Fibroblast of villous mesenchyme (primary cell): ENCODE results near the gene EIF3A. TPM values are rescaled to one million over a fixed set of nuclear protein-coding genes. Genes with fewer than 3 reads are reported as not detected.
"Not testable (repeated sequence)": the region's sequence is repeated elsewhere in the genome, so short reads cannot be mapped to it uniquely, and the experiment has no call there.

Source experiments
- DNase-seq: peaks from one replicate; pipeline ENCODE4 v3.0.0-alpha.2; 2010; ENCODE audit warnings: low read depth
- H3K4me3 ChIP-seq: 2 replicates; pipeline ENCODE4 v1.5.1; 2011; ENCODE audit warnings: low read depth, mild to moderate bottlenecking, low read length
- total RNA-seq: library from RNA; depleted of rRNA; stranded (reverse); fragments of >200 nt; gene quantifications from 2 replicates; pipeline ENCODE4 v1.2.3, GENCODE V29; 2012
- TF ChIP-seq, protein P1 (sequence below): IDR thresholded peaks from 2 replicates; pipeline ENCODE4 v1.5.1; 2012; ENCODE audit warnings: low read depth, mild to moderate bottlenecking, low read length; ENCODE audit not compliant: insufficient read depth

EIF3A gene
- total RNA-seq, 1 donor = 119 TPM

DNA sequence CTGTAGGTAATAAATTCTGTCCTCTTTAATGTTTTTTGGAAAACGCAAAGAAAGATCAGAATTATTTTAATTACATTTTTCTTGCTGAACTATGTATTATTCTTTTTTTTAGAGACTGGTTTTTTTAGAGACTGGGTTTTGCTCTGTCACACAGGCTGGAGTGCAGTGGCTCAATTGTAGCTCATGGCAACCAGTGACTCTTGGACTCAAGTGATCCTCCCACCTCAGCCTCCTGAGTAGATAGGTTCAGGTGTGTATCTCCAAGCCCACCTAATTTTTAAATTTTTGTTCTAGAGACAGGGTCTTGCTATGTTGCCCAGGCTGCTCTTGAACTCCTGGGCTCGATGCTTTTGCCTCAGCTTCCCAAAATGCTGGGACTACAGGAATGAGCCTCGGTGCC lies 18.0 kb upstream of the EIF3A start:
- TF ChIP-seq, protein P1, sequence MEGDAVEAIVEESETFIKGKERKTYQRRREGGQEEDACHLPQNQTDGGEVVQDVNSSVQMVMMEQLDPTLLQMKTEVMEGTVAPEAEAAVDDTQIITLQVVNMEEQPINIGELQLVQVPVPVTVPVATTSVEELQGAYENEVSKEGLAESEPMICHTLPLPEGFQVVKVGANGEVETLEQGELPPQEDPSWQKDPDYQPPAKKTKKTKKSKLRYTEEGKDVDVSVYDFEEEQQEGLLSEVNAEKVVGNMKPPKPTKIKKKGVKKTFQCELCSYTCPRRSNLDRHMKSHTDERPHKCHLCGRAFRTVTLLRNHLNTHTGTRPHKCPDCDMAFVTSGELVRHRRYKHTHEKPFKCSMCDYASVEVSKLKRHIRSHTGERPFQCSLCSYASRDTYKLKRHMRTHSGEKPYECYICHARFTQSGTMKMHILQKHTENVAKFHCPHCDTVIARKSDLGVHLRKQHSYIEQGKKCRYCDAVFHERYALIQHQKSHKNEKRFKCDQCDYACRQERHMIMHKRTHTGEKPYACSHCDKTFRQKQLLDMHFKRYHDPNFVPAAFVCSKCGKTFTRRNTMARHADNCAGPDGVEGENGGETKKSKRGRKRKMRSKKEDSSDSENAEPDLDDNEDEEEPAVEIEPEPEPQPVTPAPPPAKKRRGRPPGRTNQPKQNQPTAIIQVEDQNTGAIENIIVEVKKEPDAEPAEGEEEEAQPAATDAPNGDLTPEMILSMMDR = no peak
- no peak overlapping the region for H3K4me3 ChIP-seq

DNA sequence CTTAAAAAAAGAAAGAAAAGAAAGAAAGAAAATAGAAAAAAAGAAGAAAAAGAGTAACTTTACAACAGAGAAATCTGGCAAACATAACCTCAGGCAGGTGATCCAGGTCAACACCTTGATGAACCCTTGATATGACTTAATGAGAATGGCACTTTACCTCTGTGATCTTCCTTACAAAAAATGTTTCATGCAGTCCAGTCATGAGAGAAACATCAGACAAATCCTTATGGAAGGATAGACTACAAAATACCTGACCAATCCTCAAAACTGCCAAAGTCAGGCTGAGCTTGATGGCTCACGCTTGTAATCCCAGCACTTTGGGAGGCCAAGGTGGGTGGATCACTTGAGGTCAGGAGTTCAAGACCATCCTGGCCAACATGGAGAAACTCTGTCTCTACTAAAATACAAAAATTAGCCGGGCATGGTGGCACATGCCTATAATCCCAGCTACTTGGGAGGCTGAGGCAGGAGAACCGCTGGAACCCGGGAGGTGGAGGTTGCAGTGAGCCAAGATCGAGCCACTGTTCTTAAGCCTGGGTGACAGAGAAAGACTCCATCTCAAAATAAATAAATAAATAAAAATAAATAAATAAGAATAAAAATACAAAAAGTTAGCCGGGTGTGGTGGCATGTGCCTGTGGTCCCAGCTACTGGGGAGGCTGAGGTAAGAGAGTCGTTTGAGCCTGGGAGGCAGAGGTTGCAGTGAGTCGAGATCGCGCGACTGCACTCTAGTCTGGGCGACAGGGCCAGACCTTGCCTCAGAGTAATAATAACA lies 16.2 kb upstream of the EIF3A start:
- DNase-seq, H3K4me3 ChIP-seq: not testable (repeated sequence)

More for the DNA sequence above, 18.0 kb upstream of the EIF3A start:
- DNase-seq = no peak

DNA sequence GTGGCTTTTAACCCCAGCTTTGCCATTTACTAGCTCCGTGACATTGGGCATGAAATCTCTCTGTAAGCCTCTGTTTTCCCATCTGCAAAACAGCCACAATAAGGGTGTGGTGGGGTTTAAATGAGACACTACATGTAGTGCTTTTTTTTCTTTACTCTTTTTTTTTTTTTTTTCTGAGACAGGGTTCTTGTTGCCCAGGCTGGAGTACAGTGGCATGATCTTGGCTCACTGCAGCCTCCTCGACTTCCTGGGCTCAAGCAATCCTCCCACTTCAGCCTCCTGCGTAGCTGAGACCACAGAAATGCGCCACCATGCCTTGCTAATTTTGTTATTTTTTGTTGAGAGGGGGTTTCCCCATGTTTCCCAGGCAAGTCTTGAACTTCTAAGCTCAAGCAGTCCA lies 15.0 kb upstream of the EIF3A start:
- TF ChIP-seq, protein P1 = no peak
- no peak overlapping the region for H3K4me3 ChIP-seq
- no peak for DNase-seq

DNA sequence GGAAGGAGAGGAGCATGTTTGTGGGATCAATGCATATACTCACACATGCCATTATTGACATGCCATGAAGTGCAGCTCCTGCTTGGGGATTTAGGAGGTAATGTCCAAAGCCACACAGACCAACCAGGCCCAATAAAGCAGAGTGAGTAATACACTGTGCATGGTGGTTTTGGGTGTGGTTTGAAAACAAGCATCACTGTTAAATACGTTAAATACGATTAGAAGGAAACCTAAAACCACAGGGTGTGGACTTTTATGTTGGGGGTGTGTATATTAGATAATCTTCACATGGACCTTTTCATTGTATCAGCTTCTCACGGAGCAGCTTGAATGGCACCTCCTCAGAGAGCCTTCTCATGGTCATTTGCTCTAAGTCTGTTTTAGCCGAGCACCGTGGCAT lies 10.4 kb upstream of the EIF3A start:
- peak; percentile 83 for DNase-seq
- TF ChIP-seq, protein P1 = no peak
- no peak overlapping the region for H3K4me3 ChIP-seq

DNA sequence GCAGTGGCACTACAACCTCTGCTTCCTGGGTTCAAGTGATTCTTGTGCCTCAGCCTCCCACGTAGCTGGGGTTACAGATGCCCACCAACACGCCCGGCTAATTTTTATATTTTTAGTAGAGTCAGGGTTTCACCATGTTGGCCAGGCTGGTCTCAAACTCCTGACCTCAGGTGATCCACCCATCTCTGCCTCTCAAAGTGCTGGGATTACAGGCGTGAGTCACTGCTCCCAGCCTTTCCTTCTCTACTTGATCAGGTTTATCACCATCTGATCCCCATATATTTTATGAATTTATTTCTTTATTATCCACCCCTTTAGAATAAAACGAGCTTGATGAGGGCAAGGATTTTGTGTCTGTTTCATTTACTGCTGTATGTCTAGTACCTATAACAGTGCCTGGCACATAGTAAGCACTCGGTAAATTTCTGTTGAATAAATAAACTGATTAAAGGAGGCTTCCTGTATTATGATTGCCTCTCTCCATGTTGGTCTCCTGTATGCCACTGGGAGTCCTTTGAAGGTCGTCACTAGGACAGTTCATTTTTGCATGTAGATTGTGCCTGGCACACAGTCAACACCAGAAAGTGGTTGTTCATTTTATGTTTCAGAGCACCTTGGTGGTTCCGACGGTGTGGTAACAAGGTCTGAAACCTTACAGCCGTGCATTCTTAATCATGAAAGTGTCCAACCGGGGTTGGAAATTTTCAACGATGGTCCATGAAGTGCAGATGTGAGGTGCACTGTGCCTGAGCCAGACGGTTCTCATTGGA lies 9.6 kb upstream of the EIF3A start:
- no peak overlapping the region for H3K4me3 ChIP-seq
- DNase-seq = no peak
- TF ChIP-seq, protein P1 = no peak

DNA sequence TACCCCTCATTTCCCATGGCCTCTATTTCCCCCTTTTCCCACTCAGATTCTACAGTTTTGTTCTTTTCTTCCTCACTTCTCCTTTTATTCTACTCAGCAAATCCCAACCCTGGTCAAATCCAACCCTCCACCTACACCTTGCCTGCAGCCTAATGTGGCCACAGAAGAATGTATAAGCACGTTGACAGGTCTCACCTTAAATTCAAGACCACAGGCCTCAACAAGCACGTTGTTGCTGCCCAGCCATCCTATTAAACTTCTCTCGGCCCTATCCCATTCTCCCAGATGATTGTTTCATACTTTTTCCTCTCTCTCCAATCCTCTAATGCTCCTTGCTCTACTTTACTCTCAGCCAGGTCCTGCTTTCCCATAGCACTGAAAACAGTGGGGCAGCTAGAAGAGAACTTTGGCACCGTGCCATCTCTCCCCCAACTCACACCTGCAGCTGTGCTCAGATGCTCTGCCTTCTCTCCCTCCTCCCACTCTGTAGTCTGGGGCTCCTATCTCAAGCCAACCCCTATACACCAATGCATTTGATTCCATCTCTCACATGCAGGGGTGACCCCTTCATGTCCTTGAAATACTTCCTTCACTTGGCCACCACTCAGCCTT lies 6.8 kb upstream of the EIF3A start:
- no peak overlapping the region for H3K4me3 ChIP-seq
- DNase-seq = no peak
- TF ChIP-seq, protein P1 = no peak

DNA sequence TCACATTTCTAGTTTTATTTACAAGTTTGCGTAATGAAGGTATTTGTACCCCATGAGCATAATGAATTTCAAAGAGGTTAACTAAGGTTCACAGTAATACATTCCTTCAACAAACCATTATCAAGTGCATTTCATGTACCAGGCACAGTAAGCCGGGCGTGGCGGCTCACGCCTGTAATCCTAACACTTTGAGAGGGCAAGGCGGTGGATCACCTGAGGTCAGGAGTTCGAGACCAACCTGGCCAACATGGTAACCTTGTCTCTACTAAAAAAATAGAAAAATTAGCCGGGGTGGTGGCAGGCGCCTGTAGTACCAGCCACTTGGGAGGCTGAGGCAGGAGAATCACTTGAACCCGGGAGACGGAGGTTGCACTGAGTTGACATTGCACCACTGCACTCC lies 4.3 kb upstream of the EIF3A start:
- no peak for DNase-seq

More for the DNA sequence above, 4.3 kb upstream of the EIF3A start:
- TF ChIP-seq, protein P1 = no peak
- no peak overlapping the region for H3K4me3 ChIP-seq
